GM23338 (cell line): ENCODE results near the gene CNPY1.

Experiments used
- CREB1 ChIP-seq: fragments of 250-450 bp; sonication (Bioruptor Pico); IDR thresholded peaks from 2 replicates; pipeline ENCODE4 v1.5.0; 2020; ENCODE audit warnings: low read depth, mild to moderate bottlenecking, moderate library complexity
- CTCF ChIP-seq, 2 experiments: fragments of 200-600 bp in 1 of 2; sonication (generic) in 1 of 2; conservative IDR thresholded peaks; 2 replicates each; pipeline versions ENCODE4 v1.5.1 to v1.6.1; 2016 to 2017; ENCODE audit warnings: antibody characterized with exemption in 2 of 2, low read depth in 2 of 2, mild to moderate bottlenecking in 2 of 2, moderate library complexity in 1 of 2
- ETS1 ChIP-seq: IDR thresholded peaks from 2 replicates; pipeline ENCODE4 v1.6.1; 2016; ENCODE audit warnings: antibody characterized with exemption
- EZH2 ChIP-seq: fragments of 200-600 bp; sonication (generic); IDR thresholded peaks from one replicate; pipeline ENCODE4 v1.8.0; 2017; ENCODE audit warnings: antibody characterized with exemption, mild to moderate bottlenecking, low read depth; ENCODE audit not compliant: unreplicated experiment
- EZH2phosphoT487 ChIP-seq: fragments of 200-600 bp; sonication (generic); IDR thresholded peaks from one replicate; pipeline ENCODE4 v1.8.1; 2018; ENCODE audit warnings: antibody characterized with exemption; ENCODE audit not compliant: unreplicated experiment
- JUNB ChIP-seq: IDR thresholded peaks from one replicate; pipeline ENCODE4 v1.6.1; 2016; ENCODE audit warnings: antibody characterized with exemption; ENCODE audit not compliant: unreplicated experiment
- POLR2AphosphoS5 ChIP-seq: IDR thresholded peaks from 2 replicates; pipeline ENCODE4 v1.6.1; 2016; ENCODE audit warnings: antibody characterized with exemption, low read depth
- REST ChIP-seq: IDR thresholded peaks from one replicate; pipeline ENCODE4 v1.6.1; 2018; ENCODE audit warnings: antibody characterized with exemption; ENCODE audit not compliant: unreplicated experiment
- STAT1 ChIP-seq: IDR thresholded peaks from one replicate; pipeline ENCODE4 v1.6.1; 2016; ENCODE audit warnings: antibody characterized with exemption; ENCODE audit not compliant: unreplicated experiment
- ZNF114 ChIP-seq: fragments of 250-450 bp; sonication (Bioruptor Pico); IDR thresholded peaks from 2 replicates; pipeline ENCODE4 v1.5.0; 2020; ENCODE audit warnings: mild to moderate bottlenecking, moderate library complexity

- TF ChIP-seq EZH2 = no peak
- TF ChIP-seq CTCF (conservative IDR thresholded peaks at IDR 0.05; ENCODE audit: low read depth in 2 of 2) = peak; percentile 8 to 52; a peak in 2 of 4 replicates
- no peak for TF ChIP-seq JUNB
- no peak for TF ChIP-seq POLR2AphosphoS5
- TF ChIP-seq REST = no peak
- TF ChIP-seq EZH2phosphoT487 = no peak
- TF ChIP-seq STAT1 = no peak
- TF ChIP-seq CREB1 (CRISPR knock-in tag) = no peak
- no peak for TF ChIP-seq ZNF114
- no peak for TF ChIP-seq ETS1
Observed at GRCh38 chr7:155543011-155543876, 3.1 kb downstream of the CNPY1 start.
